GM21367 (cell line): Measurements from ENCODE around the gene OVOL1.

Experiments used
- ATAC-seq: cut with Tn5 transposase; IDR thresholded peaks from one replicate; pipeline ENCODE4 v1.9.1; 2021; ENCODE audit not compliant: unreplicated experiment

OVOL1 gene

DNA sequence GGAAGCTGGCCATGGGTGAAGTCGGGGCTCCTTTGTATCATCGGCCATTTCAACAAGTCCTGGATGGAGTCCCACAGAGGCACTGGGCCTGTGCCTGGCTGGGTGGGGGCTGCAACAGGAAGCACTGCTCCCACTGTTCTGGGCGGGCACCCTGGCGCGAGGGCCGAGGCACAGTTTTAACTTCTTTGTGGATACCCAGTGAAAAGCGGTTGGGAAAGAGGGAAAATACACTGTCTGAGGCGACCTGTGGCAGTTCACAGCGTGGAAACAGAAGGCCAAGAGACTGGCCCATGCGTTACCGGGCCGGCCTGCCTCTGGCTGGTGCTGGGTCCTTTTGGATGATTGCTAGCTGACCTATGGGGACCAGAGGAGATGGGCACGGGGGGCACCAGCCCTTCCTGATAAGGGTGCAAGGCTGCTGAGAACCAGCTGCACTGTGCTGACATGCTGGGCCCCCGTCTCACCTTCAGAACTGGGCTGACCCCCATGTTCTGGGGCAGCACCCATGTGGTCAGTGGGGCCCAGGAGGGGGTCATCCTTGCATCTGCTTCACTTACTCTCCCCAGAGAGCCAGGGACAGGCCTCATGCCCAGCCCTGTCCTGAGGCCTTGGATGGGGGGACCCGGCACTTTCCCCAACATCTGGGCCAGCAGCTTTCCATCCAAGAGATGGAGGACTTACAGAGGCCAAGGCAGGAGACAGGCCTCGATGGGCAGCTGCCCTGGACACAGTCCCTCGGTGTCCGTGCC lies 4.2 kb downstream of the OVOL1 start:
- no peak for ATAC-seq

DNA sequence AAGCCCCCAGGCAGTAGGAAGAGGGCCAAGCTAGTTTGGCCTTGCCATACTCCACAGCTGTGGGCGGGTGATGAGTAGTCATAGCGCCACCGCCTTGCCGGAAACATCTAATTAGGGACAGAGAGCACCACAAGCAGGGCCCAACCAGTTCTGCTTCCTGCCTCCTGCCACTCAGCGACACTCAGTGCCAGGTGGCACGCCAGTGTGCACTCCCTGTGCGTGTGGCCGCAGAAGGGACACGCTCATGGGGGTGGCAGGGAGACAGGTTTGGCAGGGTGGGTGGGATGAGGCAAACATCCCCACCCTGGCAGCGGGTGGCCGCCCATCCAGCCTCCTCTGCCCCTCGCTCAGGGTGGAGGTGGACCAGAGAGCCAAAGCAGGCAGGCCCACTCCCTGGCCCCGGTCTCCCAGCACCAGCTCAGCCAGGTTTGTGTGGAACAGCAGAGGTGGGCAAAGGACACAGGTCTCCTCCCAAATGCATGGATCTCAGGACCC lies 4.9 kb downstream of the OVOL1 start:
- ATAC-seq, result no peak

DNA sequence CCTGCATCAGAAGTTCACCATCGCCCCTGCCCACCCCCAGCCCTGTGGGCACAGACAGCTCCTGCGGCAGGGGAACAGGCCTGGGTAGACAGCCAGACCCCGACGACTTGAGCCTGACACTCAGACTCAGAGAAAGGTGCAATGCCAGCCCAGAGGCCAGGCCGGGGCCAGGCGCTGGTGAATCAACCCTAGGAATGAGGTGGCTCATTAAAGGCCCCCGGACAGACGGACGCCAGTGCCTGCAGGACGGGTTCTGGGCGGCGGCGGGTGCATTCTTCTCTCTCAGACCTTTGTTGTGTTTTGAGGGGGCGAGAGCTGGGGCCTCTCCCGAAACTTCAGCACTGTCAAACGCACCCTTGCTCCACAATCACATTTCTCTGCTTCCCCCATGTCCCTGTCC lies 5.6 kb downstream of the OVOL1 start:
- ATAC-seq, result no peak

DNA sequence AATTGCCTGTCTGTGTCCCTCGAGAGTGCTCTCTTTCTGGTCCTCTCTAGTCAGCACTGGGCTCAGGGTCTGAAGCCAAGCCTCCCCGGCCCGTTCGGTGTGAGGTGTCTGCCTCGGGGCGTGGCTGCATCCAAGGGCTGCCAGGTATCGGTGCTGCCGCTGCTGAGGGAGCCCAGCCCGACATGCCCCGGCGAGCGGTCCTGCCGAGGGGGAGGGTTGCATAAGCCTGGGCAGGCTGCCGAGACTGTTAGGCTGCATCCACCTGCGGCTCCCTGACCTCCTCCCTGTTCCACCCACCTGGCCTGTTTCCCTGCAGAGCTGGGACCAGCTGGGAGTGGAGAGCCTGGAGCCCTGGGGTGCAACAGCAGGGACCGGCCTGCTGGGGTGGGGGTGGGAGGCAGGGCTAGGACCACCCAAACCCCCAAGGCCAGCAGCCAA lies 6.3 kb downstream of the OVOL1 start:
- no peak for ATAC-seq

DNA sequence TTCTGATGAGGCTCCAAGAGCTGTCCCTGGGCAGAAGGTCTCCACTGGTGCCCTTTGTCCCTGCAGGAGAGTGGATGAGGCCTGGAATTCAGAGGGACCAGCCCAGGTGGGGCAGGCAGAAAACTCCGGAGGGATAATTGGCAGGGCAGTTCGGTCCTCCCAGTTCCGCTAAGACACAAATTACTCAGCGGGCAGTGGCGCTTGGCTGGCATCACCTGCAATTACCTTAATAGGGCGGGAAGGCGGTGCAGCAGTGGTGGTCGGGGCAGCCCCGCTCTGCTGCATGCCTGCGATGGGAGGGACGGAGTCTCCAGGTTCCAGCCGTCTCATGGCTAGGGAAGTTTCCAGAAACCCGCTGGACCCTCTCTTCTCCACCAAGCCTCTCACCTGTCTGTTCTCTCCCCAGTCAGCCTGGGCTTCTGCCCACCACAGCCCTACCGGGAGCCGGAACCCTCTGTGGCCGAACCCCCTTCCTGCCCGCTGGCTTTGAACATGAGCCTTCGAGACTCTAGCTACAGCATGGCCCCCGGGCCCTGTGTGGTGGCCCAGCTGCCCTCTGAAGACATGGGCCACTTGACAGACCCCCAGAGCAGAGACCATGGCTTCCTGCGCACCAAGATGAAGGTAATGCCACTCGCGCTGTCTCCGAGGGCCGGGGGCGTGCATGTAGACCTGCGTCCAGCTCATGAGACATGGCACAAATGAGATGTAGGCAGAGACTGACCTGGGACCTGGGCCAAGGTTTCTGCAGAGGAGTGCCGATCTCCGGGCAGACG lies 7.0 kb downstream of the OVOL1 start:
- no peak for ATAC-seq

DNA sequence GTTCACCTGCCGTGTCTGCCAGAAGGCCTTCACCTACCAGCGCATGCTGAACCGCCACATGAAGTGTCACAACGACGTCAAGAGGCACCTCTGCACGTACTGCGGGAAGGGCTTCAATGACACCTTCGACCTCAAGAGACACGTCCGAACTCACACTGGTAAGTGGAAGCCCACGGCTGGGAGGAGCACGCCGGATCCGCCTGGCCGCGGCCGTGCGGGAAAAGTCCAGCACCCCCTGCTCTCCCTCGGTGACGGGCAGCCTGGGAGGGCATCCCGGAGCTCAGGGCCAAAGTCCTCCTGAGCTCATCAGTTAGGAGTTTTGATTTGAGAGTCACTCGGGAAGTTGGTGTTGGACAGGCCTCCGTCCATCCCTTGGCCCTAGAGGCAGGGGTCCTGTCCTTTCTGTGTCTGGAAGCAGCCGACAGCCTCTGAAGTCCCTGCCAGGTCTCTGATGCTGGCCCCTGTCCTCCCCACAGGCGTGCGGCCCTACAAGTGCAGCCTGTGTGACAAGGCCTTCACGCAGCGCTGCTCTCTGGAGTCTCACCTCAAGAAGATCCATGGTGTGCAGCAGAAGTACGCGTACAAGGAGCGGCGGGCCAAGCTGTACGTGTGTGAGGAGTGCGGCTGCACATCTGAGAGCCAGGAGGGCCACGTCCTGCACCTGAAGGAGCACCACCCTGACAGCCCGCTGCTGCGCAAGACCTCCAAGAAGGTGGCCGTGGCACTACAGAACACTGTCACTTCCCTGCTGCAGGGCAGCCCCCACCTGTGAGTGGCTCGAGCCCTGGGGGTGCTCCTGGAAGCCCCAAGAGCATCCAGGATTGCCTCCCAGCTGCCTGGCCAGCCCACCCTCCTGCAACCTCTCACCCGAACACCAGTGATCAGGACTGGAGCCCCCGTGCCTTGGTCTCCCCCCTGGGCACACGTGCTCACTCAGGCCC lies 8.0 kb downstream of the OVOL1 start:
- no peak for ATAC-seq

DNA sequence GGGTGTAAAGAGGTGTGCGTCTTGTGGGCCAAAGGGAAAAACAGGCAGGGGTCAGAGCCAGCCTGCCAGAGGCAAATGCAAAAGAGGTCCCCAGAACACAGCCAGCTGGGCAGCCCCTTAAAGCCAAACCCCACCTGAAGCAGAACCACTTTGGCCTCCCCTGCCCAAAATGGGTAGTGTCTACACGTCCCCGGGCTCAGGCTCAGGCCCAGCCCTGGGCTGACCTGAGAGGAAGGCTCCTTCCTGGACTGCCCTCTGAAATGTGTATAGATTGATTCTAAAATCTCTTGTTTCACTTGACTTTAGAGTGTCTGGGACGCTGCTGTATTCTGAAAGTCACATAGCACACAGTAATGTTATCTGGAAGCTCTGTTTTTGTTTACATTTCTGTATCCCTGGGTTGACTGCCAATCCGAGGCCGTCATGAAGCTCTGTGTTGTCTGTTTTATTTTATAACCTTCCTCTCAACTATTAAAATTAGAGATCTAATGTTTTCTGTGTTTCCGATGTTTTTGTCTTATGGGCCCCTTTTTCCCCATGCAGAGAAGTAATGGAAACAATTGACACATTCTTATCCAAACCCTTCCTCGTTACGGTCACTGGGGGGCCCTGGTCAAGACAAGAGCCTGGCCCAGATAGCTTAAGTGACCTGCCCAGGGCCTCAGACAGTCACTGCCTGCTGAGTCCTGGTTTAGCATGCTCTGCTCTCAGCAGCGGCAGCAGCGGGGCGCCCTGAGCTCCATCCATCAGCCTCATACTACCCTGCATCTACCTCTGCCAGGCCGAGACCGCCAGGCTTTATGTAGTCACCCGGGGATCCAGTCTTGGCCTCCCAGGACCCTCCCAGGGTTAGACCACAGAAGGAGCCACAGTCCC lies 10.1 kb downstream of the OVOL1 start:
- no peak for ATAC-seq

DNA sequence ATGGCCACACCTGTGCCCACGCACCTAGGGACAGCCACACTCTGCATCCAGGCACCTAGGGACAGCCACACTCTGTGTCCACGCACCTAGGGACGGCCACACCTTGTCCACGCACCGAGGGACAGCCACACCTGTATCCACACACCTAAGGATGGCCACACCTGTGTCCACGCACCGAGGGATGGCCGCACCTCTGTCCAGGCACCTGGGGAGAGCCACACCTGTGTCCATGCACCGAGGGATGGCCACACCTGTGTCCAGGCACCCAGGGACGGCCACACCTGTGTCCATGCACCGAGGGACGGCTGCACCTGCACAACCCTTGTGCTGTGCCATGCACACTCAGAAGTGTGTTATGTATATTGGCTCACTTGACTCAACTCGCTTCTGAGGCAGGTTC lies 10.8 kb downstream of the OVOL1 start:
- ATAC-seq, result no peak

DNA sequence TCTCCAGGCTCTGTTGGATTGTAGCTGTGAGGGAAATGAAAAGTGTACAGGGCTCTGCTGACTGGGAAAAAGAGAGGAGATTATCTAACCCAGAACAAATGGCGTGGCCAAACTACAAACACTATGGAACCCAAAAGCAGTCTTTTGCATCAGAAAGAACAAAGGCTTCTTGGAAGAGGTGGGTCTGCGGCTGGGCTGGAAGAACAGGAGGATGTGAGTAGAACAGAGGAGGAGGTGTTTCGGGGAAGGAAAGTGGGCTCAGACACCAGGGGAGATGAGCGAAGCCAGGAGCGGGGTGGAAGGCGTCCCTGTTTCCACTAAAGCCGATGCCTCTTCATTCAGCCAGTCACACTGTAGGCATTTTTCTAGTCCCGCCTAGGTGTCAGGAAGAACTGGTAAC lies 12.0 kb downstream of the OVOL1 start:
- no peak for ATAC-seq

DNA sequence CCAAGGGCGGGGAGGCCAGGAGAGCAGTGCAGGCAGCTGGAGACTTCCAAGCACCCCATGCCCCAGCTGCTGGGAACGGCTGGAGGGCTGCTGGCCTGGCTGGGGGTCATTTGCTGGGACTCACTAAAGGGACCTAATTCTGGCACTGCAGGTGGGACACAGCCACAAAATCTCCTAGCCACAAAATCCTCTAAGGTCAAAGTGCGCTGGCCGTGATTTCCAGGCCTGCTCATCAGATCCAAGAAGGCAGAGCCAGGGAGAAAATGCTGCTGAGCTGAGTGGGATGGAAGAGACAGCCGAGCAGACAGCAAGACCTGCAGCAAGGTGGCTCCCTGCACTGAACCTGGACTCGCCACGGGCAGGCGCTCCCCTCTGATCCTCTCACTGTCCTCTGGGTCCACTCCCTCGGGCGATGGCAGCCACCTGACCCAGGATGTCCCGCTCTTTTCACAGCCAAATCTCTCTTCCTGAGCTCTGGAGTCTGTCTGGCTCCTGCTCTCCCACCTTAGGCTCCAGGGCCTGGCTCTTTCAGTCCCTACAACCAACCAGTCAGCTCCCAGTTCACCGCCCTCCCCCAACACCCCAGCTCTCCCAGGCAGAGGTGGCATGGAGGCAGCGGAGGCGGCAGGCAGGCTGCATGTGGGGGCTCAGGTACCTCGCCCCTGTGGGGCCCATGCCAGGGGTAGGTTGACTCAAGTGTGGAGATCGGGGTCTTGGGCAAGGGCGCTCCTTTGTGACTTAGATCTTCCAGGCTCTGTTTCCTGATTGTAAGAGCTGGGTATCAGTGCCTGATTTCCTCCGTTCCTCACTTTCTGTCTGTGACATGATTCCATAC lies 14.5 kb downstream of the OVOL1 start:
- no peak for ATAC-seq

DNA sequence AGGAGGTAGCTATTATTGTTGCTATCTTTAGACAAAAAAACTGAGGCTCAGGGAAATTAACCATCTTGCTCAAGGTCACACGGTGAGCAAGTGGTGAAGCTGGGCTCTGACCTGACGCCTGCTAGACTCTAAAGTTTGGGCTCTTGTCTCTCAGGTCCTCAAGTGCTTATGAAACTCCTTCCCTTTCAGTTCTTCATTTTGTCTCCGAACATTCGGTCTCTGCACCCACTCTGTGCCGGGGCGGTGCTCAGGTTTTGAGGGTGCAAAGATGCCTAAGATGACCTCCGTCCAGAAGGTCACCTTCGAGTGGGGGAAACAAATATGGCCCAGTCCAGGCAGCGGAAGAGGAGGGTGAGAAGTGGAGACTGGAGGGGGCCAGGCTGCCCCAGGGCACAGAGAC lies 16.0 kb downstream of the OVOL1 start:
- ATAC-seq, result peak; percentile 67

DNA sequence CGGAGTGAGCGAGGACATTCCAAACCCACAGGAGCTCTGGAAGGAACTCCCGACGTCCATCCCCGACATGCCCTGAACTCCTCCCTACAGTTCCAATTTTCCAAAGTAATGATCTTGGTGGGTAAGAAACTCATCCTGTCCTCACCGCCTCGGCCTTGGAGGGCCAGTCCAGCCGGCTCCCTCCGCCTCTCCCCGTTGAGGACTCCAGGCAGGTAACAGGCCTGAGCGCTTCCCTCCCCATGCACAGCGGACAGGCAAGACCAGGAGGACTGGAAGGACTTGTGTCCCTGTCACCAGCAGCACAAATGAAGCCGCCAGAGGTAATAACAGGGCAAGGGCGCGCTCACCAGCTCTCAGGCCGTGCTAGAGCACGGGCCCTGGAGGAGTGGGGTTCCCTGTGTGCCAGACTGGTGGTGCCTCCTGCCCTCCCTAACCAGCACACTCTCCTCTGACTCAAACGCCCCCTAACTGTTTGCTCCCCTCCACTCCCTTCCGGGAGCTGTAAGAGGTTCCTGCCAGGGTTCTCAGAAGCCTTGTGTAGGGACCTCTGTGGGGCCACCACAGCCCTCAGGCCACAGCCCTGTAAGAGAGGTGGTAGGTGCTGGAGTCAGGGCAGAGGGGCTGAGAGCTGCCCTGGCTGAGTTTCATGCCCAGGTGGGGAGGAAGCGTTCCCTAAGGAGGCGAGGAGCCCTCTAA lies 17.1 kb downstream of the OVOL1 start:
- ATAC-seq, result no peak

DNA sequence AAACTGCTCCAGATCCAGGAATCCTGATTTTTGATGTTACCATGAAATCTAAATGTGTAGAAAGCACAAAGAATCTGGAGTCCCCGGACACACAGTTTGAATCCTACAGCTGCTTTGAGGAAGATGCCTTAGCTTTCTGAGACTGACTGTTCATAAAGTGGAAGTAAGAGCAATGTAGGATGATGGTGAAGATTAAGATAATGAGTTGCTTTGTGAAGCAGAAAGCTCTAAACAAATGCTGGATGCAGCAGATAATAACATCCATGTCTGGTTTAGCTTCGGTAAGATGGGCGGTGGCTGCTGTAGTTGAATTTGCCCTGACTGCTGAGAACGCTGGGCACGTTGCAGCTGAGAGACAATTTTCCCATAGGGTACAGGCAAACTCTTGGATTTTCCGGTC lies 20.1 kb downstream of the OVOL1 start:
- no peak for ATAC-seq

DNA sequence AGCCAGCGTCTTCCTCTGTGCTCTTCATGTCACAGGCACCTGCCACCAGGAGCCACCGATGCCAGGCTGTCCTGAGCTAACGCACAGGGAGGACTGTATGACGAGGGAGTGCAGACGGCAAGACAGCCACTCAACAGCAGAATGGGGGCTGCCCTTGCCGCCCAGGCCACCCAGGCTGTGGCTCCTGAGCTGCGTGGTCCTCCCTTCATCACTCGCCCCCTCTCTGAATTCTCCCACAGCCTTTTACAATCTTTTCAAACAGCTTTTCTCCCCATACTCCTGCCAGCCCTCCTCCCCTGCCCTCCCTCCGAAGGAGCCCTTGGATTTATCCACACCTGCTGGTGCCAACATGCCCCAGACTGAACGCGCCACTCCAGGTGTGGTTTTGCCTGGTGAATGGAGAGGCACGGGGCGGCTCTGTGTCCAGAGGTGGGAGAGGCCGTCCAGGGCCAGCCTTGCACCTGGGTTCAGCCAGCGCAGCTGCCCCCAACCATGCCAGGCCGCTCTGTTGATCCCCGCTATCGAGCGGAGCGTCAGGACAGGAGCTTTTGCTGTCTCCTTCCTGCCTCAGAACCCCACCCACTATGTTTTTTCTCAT lies 22.0 kb downstream of the OVOL1 start:
- ATAC-seq, result no peak

DNA sequence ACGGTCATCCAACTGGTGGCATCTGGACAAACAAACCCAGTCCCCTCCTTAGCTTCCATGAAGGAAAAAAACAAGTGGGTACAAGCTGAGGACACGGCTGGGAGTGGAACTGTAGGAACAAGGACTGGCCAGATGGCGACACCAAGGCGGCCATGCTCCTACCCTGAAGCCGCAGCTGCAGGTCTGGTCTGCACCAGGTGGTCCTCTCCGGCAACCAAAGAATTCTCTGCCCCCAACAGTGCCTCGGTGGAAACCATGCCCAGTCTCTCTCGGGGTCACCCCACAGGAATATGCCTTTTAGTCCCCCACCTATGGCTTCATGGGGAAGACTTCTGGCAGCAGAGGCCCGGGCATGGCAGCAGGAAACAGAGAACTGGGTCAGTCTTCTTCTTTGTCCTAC lies 22.6 kb downstream of the OVOL1 start:
- no peak for ATAC-seq

DNA sequence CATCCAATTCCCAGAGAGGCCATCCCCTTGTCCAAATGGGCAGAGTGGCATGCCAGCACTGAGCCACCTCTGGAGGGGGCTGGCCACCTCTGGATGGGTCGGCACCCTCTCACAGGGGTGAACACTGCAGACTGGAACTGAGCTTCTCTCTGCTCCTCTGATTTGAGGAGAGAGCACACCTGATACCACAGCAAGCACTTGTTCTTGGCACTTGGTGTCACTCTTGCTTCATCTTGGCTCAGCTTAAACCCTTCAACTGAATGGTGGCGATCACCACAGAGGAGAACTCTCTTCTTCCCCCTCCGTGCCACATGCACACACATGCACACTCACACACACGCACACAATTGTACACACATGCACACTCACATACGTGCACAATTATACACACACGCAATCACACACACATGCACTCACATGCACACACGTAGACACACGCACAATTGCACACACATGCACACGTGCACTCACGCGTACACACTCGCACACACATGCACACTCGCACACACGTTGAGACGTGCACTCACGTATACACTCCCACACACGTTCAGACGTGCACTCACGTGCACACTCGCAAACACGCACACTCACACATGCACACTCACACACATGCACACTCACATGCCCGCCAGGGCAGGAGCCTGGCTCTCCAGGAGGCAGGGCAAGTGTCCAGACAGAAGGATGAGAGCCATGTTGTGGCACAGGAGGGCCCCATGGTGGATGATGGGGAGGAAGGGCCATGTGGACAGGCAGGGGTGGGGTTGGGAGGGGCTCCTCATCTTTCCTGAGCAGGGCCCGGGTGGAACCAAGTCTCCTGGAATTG lies 23.4 kb downstream of the OVOL1 start:
- ATAC-seq, result no peak

DNA sequence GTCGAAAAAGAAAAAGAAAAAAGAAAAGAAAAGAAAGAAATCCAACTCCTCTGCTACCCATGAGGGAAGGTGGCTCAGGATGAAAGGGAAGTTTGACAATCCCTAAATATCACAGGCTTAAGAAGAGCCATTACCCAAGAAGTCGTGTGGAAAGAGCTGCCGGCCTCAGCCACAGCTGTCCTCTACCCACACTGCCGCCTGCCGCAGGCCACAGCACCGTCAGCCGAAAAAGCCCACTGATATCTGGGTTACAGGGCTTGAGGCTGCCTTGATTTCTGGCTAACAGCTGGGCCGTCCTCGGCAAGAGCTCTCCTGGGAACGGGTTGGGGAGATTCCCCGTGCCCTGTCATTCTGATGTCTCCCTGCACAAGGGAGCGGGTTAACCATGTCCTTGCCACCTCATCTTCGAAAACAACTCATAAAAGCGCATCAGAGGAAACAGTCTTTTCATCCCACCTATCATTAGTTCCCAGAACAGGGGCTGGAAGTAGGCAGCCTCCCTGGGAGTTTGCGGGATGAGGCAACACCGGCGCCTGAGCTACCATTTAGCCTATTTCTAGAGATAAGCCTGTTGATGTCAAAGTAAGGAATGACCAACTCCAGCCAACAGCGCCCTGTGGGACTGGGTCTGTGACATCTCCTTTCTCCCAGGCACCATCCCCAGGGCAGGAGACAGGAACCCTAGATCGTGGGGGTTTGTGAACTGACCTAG lies 25.1 kb downstream of the OVOL1 start:
- no peak for ATAC-seq
